Prostate gland (tissue), 2 donors: ENCODE measurements around the gene SYNGR1. TPM values are rescaled to one million over a fixed set of nuclear protein-coding genes. Genes with fewer than 3 reads are reported as not detected.

ENCODE experiments used
- DNase-seq: peaks from one replicate; pipeline ENCODE4 v3.0.0-alpha.2; 2019; ENCODE audit warnings: low spot score
- H3K27ac ChIP-seq, 2 donors: fragments of 200-600 bp; sonication (generic); 2 replicates each; pipeline ENCODE4 v1.5.1; 2017 to 2019
- H3K27me3 ChIP-seq: fragments of 200-600 bp; sonication (generic); replicated peaks from 2 replicates; pipeline ENCODE4 v1.5.1; 2019; ENCODE audit not compliant: insufficient read depth
- H3K36me3 ChIP-seq, 2 donors: fragments of 200-600 bp; sonication (generic); 1 replicate in 1 of 2; 2 replicates in 1 of 2; pipeline versions ENCODE4 v1.5.1 to v1.8.1; 2017 to 2019
- H3K4me1 ChIP-seq: fragments of 200-600 bp; sonication (generic); replicated peaks from 2 replicates; pipeline ENCODE4 v1.5.1; 2019
- H3K4me3 ChIP-seq, 2 donors: fragments of 200-600 bp; sonication (generic); 2 replicates each; pipeline ENCODE4 v1.5.1; 2017 to 2019
- H3K9me3 ChIP-seq: fragments of 200-600 bp; sonication (generic); 2 replicates; pipeline ENCODE4 v1.5.1; 2017
- POLR2A ChIP-seq: fragments of 450-650 bp; IDR thresholded peaks from one replicate; pipeline ENCODE4 v1.6.1; 2016; ENCODE audit warnings: antibody characterized with exemption, mild to moderate bottlenecking
- POLR2AphosphoS5 ChIP-seq: sonication (generic); formaldehyde crosslinking; IDR thresholded peaks from one replicate; pipeline ENCODE4 v1.6.1; 2017; ENCODE audit warnings: antibody characterized with exemption
- WGBS: methylation state at CpG from one replicate; pipeline ENCODE4 v1.1.5; 2018; 5-methylcytosine and 5-hydroxymethylcytosine counted together
- intact Hi-C: fragments of 100-400 bp; cut with DNase I; formaldehyde crosslinking; loops from one replicate; pipeline ENCODE4 v1.14.2; 2022
- total RNA-seq, 2 donors: library from RNA; depleted of rRNA; stranded (reverse); fragments of >200 nt; gene quantifications; one replicate each; pipeline ENCODE4 v1.1.0, GENCODE V29; 2016
- TF ChIP-seq, protein P1 (sequence below), 4 experiments: fragments of 200-600 bp in 2 of 4; fragments of 450-650 bp in 2 of 4; sonication (generic) in 2 of 4; IDR thresholded peaks; 1 replicate in 3 of 4; 2 replicates in 1 of 4; pipeline ENCODE4 v1.5.1; 2016 to 2019; ENCODE audit warnings: antibody characterized with exemption in 4 of 4, mild to moderate bottlenecking in 2 of 4, moderate library complexity in 2 of 4

The SYNGR1 gene
- total RNA-seq, 2 donors from 2014 or later = 38.3 to 43.8 TPM

GRCh38 chr22:39374191-39374590, 24.4 kb downstream of the SYNGR1 start:
- Histone ChIP-seq H3K9me3 (no peaks in the 10 kb centered on the region), H3K4me3 (no peak overlapping the region), H3K27ac (no peak overlapping the region), H3K27me3 (no peaks in the 10 kb centered on the region), H3K36me3 (no peaks in the 10 kb centered on the region), H3K4me1 (no peaks in the 10 kb centered on the region)
- TF ChIP-seq, protein P1, sequence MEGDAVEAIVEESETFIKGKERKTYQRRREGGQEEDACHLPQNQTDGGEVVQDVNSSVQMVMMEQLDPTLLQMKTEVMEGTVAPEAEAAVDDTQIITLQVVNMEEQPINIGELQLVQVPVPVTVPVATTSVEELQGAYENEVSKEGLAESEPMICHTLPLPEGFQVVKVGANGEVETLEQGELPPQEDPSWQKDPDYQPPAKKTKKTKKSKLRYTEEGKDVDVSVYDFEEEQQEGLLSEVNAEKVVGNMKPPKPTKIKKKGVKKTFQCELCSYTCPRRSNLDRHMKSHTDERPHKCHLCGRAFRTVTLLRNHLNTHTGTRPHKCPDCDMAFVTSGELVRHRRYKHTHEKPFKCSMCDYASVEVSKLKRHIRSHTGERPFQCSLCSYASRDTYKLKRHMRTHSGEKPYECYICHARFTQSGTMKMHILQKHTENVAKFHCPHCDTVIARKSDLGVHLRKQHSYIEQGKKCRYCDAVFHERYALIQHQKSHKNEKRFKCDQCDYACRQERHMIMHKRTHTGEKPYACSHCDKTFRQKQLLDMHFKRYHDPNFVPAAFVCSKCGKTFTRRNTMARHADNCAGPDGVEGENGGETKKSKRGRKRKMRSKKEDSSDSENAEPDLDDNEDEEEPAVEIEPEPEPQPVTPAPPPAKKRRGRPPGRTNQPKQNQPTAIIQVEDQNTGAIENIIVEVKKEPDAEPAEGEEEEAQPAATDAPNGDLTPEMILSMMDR (IDR thresholded peaks at IDR 0.05) = no peak
- DNase-seq = no peak
- intact Hi-C loops = no loop called here
- WGBS = 83% methylated on average over 24 of the region's 24 CpGs

- Histone ChIP-seq H3K36me3 (no peaks in the 10 kb centered on the region), H3K27me3 (no peaks in the 10 kb centered on the region), H3K27ac (no peak overlapping the region), H3K4me3 (no peak overlapping the region), H3K9me3 (no peaks in the 10 kb centered on the region), H3K4me1 (no peaks in the 10 kb centered on the region)
- TF ChIP-seq POLR2AphosphoS5 (no peak), POLR2A (no peak)
- TF ChIP-seq, protein P1 (IDR thresholded peaks at IDR 0.05) = no peak
- no peak for DNase-seq
- 91% methylated on average over 8 of the region's 8 CpGs for WGBS
- intact Hi-C loops = no loop called here
Observed at GRCh38 chr22:39374801-39375200, 25.0 kb downstream of the SYNGR1 start.

GRCh38 chr22:39375646-39376045, 25.9 kb downstream of the SYNGR1 start:
- TF ChIP-seq, protein P1 (IDR thresholded peaks at IDR 0.05) = no peak
- no peak for TF ChIP-seq POLR2A
- TF ChIP-seq POLR2AphosphoS5 = no peak
- WGBS = 67% methylated on average over 7 of the region's 8 CpGs
- Histone ChIP-seq H3K36me3 (no peaks in the 10 kb centered on the region), H3K4me3 (no peak overlapping the region), H3K27ac (no peak overlapping the region), H3K4me1 (no peaks in the 10 kb centered on the region), H3K27me3 (no peaks in the 10 kb centered on the region), H3K9me3 (no peaks in the 10 kb centered on the region)
- no peak for DNase-seq
- intact Hi-C loops = no loop called here

GRCh38 chr22:39379756-39380730, 30.3 kb downstream of the SYNGR1 start:
- H3K9me3 ChIP-seq = no peaks in the 10 kb centered on the region
- H3K4me1 ChIP-seq = no peaks in the 10 kb centered on the region
- H3K36me3 ChIP-seq = no peaks in the 10 kb centered on the region
- intact Hi-C loops = no loop called here
- TF ChIP-seq, protein P1 (IDR thresholded peaks at IDR 0.05) = no peak
- no peak for TF ChIP-seq POLR2A
- TF ChIP-seq POLR2AphosphoS5 = no peak
- no peak overlapping the region for H3K27ac ChIP-seq
- H3K27me3 ChIP-seq = no peaks in the 10 kb centered on the region
- H3K4me3 ChIP-seq = no peak overlapping the region
- WGBS = 87% methylated on average over 15 of the region's 15 CpGs
- no peak for DNase-seq
